SH-SY5Y (cell line): ENCODE data around the gene CSHL1.

ENCODE experiments used
- GATA2 ChIP-seq: IDR thresholded peaks from 2 replicates; pipeline ENCODE4 v1.6.1; 2011; ENCODE audit warnings: mild to moderate bottlenecking, low read depth, low read length
- GATA3 ChIP-seq: IDR thresholded peaks from 2 replicates; pipeline ENCODE4 v1.6.1; 2011; ENCODE audit warnings: low read depth, mild to moderate bottlenecking, low read length, moderate library complexity

- TF ChIP-seq GATA2 (no peak), GATA3 (no peak)
These were observed 35.6 kb upstream of the CSHL1 start for GRCh38 chr17:63946440-63947363.
